ENCODE data around the gene PER3. TPM values are rescaled to one million over a fixed set of nuclear protein-coding genes. Genes with fewer than 3 reads are reported as not detected.

Gene PER3
- total and polyA plus RNA-seq, 2 donors (not counting 1 experiment from before 2014, with no cell fraction given): 2.4 to 5.8 TPM

DNA sequence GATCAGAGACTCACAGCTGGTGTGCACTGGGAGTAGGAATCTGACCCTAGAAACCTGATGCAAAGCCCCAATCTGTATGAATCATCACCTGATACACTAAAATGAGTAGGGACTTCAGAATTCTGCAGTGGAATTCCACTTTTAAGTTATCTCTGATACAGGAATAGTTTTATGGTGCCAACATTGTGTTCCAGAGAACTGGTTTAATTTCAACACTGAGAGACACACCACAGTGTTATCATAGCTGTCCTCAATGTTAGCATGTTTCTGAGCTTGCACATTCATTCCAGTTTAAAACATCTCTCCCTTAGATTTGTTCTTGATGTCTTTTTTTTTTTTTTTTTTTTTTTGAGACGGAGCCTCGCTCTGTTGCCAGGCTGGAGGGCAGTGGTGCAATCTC is 61.7 kb downstream of the PER3 start:
- no CpG with 5 or more reads among the region's 2 CpGs for WGBS (ENCODE audit: insufficient coverage)
- intact Hi-C loops (cut with micrococcal nuclease): no loop called here
- Mint-ChIP-seq H3K9me3 (ENCODE audit: insufficient read depth) (no peaks in the 10 kb centered on the region), H3K27ac (no peak overlapping the region), H3K4me1 (no peaks in the 10 kb centered on the region), H3K4me3 (no peak overlapping the region), H3K27me3 (no peaks in the 10 kb centered on the region)
- ChIA-PET CTCF (interaction anchor here (1.0 kb wide), 1 partner anchor 36 kb away, joined by 3 read pairs; no protein-coding TSS in a partner anchor), POLR2A (no interaction called here)
- TF ChIP-seq, protein P1, sequence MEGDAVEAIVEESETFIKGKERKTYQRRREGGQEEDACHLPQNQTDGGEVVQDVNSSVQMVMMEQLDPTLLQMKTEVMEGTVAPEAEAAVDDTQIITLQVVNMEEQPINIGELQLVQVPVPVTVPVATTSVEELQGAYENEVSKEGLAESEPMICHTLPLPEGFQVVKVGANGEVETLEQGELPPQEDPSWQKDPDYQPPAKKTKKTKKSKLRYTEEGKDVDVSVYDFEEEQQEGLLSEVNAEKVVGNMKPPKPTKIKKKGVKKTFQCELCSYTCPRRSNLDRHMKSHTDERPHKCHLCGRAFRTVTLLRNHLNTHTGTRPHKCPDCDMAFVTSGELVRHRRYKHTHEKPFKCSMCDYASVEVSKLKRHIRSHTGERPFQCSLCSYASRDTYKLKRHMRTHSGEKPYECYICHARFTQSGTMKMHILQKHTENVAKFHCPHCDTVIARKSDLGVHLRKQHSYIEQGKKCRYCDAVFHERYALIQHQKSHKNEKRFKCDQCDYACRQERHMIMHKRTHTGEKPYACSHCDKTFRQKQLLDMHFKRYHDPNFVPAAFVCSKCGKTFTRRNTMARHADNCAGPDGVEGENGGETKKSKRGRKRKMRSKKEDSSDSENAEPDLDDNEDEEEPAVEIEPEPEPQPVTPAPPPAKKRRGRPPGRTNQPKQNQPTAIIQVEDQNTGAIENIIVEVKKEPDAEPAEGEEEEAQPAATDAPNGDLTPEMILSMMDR (IDR thresholded peaks at IDR 0.05): no peak
- TF ChIP-seq EZH2 (IDR thresholded peaks at IDR 0.05; ENCODE audit: borderline replicate concordance, insufficient read depth, low read depth, low read length, poor library complexity, severe bottlenecking): no peak
- Histone ChIP-seq H3K27ac (ENCODE audit: low read length in 2 of 2) (no peak overlapping the region), H3K9me3 (ENCODE audit: control extremely low read depth in 1 of 3, control insufficient read depth in 2 of 3, insufficient read depth in 1 of 3, low read length in 2 of 3) (no peaks in the 10 kb centered on the region), H3K4me1 (ENCODE audit: control insufficient read depth in 2 of 2, insufficient read depth in 2 of 2, low read length in 2 of 2) (no peaks in the 10 kb centered on the region), H3K79me2 (ENCODE audit: control insufficient read depth, insufficient read depth, low read length) (no peaks in the 10 kb centered on the region), H3K27me3 (replicated peaks in 1 of 4; ENCODE audit: control extremely low read depth in 1 of 4, control insufficient read depth in 3 of 4, insufficient read depth in 4 of 4, low read length in 3 of 4) (no peaks in the 10 kb centered on the region), H3K9ac (ENCODE audit: low read length) (no peak overlapping the region), H4K20me1 (ENCODE audit: control insufficient read depth, insufficient read depth, low read length, poor library complexity, severe bottlenecking) (no peaks in the 10 kb centered on the region), H3K4me2 (replicated peaks; ENCODE audit: low read depth, low read length, poor library complexity, severe bottlenecking) (no peak overlapping the region), H3K36me3 (replicated peaks in 1 of 2; ENCODE audit: control extremely low read depth in 1 of 2, control insufficient read depth in 1 of 2, extremely low read depth in 1 of 2, insufficient read depth in 2 of 2, low read length in 1 of 2) (peaks cover 0 to 5% of the 10 kb centered on the region in 2 experiments), H3K4me3 (ENCODE audit: control extremely low read depth in 1 of 5, extremely low read depth in 1 of 5, insufficient read depth in 1 of 5, low read depth in 2 of 5, low read length in 4 of 5) (no peak overlapping the region), H2AFZ (ENCODE audit: insufficient read depth, low read depth, low read length, poor library complexity, severe bottlenecking) (no peak overlapping the region)
- ATAC-seq (ENCODE audit: low read depth) (no peak), DNase-seq (no peak)

DNA sequence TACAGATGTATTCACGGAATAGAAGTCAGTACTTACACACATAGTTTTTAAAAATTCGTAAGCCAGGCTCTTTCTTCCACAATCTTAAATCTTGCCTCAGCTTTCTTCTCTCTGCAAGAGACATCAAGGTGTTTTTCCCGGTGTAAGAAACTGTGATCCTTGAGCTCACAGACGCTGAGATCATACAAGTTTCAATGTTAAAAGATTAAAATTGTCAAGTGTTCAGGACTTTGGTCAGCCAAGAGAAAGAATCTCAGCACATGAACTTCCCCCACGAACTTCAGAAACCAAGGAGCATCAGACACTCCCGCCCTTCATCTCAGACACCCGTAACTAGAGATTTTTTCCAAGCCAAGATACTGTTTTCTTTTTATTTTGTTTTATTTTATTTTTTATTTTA is 62.6 kb downstream of the PER3 start:
- H3K9me3 Mint-ChIP-seq (ENCODE audit: insufficient read depth): no peaks in the 10 kb centered on the region
- H4K20me1 ChIP-seq (ENCODE audit: control insufficient read depth, insufficient read depth, low read length, poor library complexity, severe bottlenecking): no peaks in the 10 kb centered on the region
- ChIA-PET POLR2A (no interaction called here), CTCF (no interaction called here)
- intact Hi-C loops (cut with micrococcal nuclease): no loop called here
- no peaks in the 10 kb centered on the region for H3K4me1 Mint-ChIP-seq
- H3K4me3 ChIP-seq (ENCODE audit: control extremely low read depth in 1 of 5, extremely low read depth in 1 of 5, insufficient read depth in 1 of 5, low read depth in 2 of 5, low read length in 4 of 5): no peak overlapping the region
- H3K27ac ChIP-seq (ENCODE audit: low read length in 2 of 2): no peak overlapping the region
- no peaks in the 10 kb centered on the region for H3K27me3 Mint-ChIP-seq
- H3K27ac Mint-ChIP-seq: no peak overlapping the region
- H3K4me3 Mint-ChIP-seq: no peak overlapping the region
- no peak overlapping the region for H3K9ac ChIP-seq (ENCODE audit: low read length)
- peaks cover 0 to 4% of the 10 kb centered on the region in 2 experiments for H3K36me3 ChIP-seq (replicated peaks in 1 of 2; ENCODE audit: control extremely low read depth in 1 of 2, control insufficient read depth in 1 of 2, extremely low read depth in 1 of 2, insufficient read depth in 2 of 2, low read length in 1 of 2)
- no peak for DNase-seq
- 95% methylated on average over 2 of the region's 7 CpGs for WGBS (ENCODE audit: insufficient coverage)
- H3K4me2 ChIP-seq (replicated peaks; ENCODE audit: low read depth, low read length, poor library complexity, severe bottlenecking): no peak overlapping the region
- no peaks in the 10 kb centered on the region for H3K27me3 ChIP-seq (replicated peaks in 1 of 4; ENCODE audit: control extremely low read depth in 1 of 4, control insufficient read depth in 3 of 4, insufficient read depth in 4 of 4, low read length in 3 of 4)
- H3K9me3 ChIP-seq (ENCODE audit: control extremely low read depth in 1 of 3, control insufficient read depth in 2 of 3, insufficient read depth in 1 of 3, low read length in 2 of 3): no peaks in the 10 kb centered on the region
- no peak for ATAC-seq (ENCODE audit: low read depth)
- H3K4me1 ChIP-seq (ENCODE audit: control insufficient read depth in 2 of 2, insufficient read depth in 2 of 2, low read length in 2 of 2): no peaks in the 10 kb centered on the region
- TF ChIP-seq, protein P1 (IDR thresholded peaks at IDR 0.05): no peak
- TF ChIP-seq EZH2 (IDR thresholded peaks at IDR 0.05; ENCODE audit: borderline replicate concordance, insufficient read depth, low read depth, low read length, poor library complexity, severe bottlenecking): no peak
- H3K79me2 ChIP-seq (ENCODE audit: control insufficient read depth, insufficient read depth, low read length): no peaks in the 10 kb centered on the region
- H2AFZ ChIP-seq (ENCODE audit: insufficient read depth, low read depth, low read length, poor library complexity, severe bottlenecking): no peak overlapping the region
